Astrocyte of the spinal cord (primary cell): ENCODE measurements around the gene NELFE.
A peak's percentile ranks its signal among the peaks of the same experiment; 100 is the strongest.

Experiments used
- DNase-seq: peaks from one replicate; pipeline ENCODE4 v3.0.0; 2011; ENCODE audit warnings: low read depth, low spot score
- H3K4me3 ChIP-seq: 2 replicates; pipeline ENCODE4 v1.5.1; 2011; ENCODE audit warnings: low read depth, mild to moderate bottlenecking, low read length, moderate library complexity
- CTCF ChIP-seq: IDR thresholded peaks from 2 replicates; pipeline ENCODE4 v1.5.1; 2012; ENCODE audit warnings: low read depth, mild to moderate bottlenecking, low read length, inconsistent platforms
- in situ Hi-C: cut with HindIII; loops from 2 replicates; pipeline ENCODE4 v1.10.0; 2017; ENCODE audit warnings: low sequenced_read_pairs

The NELFE gene

GRCh38 chr6:31958412-31958740, 395 bp downstream of the NELFE start:
- in situ Hi-C loops = no loop called here
- DNase-seq = no peak
- TF ChIP-seq CTCF = no peak
- peak overlapping the region; percentile 97 for H3K4me3 ChIP-seq

GRCh38 chr6:31956796-31957195, 2.0 kb downstream of the NELFE start:
- DNase-seq = no peak
- no peak for TF ChIP-seq CTCF

GRCh38 chr6:31954511-31954910, 4.3 kb downstream of the NELFE start:
- no peak for TF ChIP-seq CTCF
- in situ Hi-C loops = no loop called here
- DNase-seq = no peak
- H3K4me3 ChIP-seq = no peak overlapping the region

More at GRCh38 chr6:31956796-31957195, 2.0 kb downstream of the NELFE start:
- in situ Hi-C loops = no loop called here
- H3K4me3 ChIP-seq = no peak overlapping the region

- DNase-seq = no peak
- no peak for TF ChIP-seq CTCF
- H3K4me3 ChIP-seq = no peak overlapping the region
- in situ Hi-C loops = no loop called here
These were observed 5.9 kb downstream of the NELFE start for GRCh38 chr6:31952890-31953289.

- TF ChIP-seq CTCF = peak; percentile 89
- H3K4me3 ChIP-seq = no peak overlapping the region
- DNase-seq = peak; percentile 61
- in situ Hi-C loops = no loop called here
These were observed 6.5 kb downstream of the NELFE start for GRCh38 chr6:31952140-31952805.

GRCh38 chr6:31949926-31950548, 8.7 kb downstream of the NELFE start:
- no peak for DNase-seq
- H3K4me3 ChIP-seq = no peak overlapping the region
- in situ Hi-C loops = no loop called here
- no peak for TF ChIP-seq CTCF
